Stomach (tissue), 4 donors: ENCODE measurements around the gene OGDH.

Experiments
- CTCF ChIP-seq, 7 experiments: fragments of 450-650 bp in 4 of 7; fragments of 200-600 bp in 3 of 7; sonication (generic) in 3 of 7; IDR thresholded peaks; one replicate each; pipeline ENCODE4 v1.5.1; 2016 to 2019; ENCODE audit warnings: antibody characterized with exemption in 7 of 7, control low read depth in 2 of 7, mild to moderate bottlenecking in 1 of 7
- EP300 ChIP-seq: sonication (generic); formaldehyde crosslinking; IDR thresholded peaks from one replicate; pipeline ENCODE4 v1.6.1; 2017; ENCODE audit warnings: antibody characterized with exemption
- POLR2A ChIP-seq, 4 donors: fragments of 450-650 bp; IDR thresholded peaks; one replicate each; pipeline ENCODE4 v1.6.1; 2016; ENCODE audit warnings: antibody characterized with exemption in 4 of 4, control low read depth in 2 of 4, mild to moderate bottlenecking in 1 of 4, moderate library complexity in 1 of 4
- POLR2AphosphoS5 ChIP-seq, 3 donors: sonication (generic); formaldehyde crosslinking; IDR thresholded peaks; one replicate each; pipeline ENCODE4 v1.6.1; 2016; ENCODE audit warnings: antibody characterized with exemption in 3 of 3

- TF ChIP-seq POLR2A (IDR thresholded peaks at IDR 0.05), result no peak
- TF ChIP-seq CTCF (IDR thresholded peaks at IDR 0.05), result no peak
- no peak for TF ChIP-seq POLR2AphosphoS5 (IDR thresholded peaks at IDR 0.05)
- no peak for TF ChIP-seq EP300
These were observed 15.5 kb upstream of the OGDH start for GRCh38 chr7:44590910-44591309.
